GM12873 (cell line): ENCODE data around the gene CRABP2.

Experiments
- CTCF ChIP-seq: IDR thresholded peaks from 2 replicates; pipeline ENCODE4 v1.5.1; 2012; ENCODE audit warnings: low read depth, mild to moderate bottlenecking, moderate library complexity, low read length, control low read depth; ENCODE audit not compliant: insufficient read depth; ENCODE audit errors: missing control alignments

Gene CRABP2

GRCh38 chr1:156659661-156659987 is 45.8 kb downstream of the CRABP2 start:
- no peak for TF ChIP-seq CTCF

DNA sequence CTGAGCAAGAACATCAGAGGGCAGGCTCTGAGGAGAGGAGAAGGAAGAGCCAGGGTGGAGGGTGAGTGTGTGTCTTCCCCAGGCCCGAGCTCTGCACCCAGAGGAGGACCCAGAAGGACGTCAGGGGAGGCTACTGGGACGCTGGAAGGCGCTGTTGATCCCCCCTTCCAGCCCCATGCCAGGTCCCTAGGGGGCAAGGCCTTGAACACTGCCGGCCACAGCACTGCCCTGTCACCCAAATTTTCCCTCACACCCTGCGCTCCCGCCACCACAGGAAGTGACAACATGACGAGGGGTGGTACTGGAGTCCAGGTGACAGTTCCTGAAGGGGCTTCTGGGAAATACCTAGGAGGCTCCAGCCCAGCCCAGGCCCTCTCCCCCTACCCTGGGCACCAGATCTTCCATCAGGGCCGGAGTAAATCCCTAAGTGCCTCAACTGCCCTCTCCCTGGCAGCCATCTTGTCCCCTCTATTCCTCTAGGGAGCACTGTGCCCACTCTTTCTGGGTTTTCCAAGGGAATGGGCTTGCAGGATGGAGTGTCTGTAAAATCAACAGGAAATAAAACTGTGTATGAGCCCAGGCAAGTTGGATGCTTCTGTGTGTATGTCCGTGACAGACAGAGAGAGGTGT is 46.3 kb downstream of the CRABP2 start:
- TF ChIP-seq CTCF: no peak

DNA sequence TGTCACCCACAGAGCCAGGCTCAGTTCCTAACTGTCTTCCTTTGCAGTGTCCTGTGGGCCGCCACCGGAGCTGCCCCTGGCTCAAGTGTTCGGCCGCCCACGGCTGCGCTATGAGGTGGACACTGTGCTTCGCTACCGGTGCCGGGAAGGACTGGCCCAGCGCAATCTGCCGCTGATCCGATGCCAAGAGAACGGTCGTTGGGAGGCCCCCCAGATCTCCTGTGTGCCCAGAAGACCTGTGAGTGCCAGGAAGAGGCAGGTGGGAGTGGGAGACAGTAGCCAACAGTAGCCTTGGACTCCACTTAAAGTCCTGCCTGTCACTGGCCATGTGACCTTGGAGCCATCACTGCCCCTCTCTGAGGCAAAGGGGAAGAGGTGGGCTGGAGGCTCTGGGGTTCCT is 46.9 kb downstream of the CRABP2 start:
- no peak for TF ChIP-seq CTCF

DNA sequence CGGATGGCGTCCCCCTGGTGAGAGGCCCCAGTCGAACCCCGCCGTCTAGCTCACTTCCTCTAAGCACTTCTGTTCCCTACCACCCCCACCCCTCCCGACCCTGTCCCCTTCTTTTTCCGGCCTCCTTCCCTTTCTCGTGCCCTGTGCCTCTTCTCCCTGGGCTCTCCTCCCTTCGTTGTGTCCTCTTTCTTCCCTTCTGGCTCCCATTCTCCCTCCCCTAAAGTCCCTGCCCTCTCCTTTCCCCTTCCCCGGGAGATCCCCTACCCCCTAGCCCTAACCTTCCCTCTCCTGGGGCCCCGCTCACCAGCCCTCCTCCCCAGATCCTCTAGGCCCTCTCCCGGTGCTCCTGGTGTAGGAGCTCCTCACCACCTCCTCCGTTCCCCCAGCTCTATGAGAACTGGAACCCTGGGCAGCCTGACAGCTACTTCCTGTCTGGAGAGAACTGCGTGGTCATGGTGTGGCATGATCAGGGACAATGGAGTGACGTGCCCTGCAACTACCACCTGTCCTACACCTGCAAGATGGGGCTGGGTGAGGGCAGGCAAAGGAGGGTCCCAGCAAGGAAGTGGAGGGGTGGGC is 47.6 kb downstream of the CRABP2 start:
- TF ChIP-seq CTCF: no peak

DNA sequence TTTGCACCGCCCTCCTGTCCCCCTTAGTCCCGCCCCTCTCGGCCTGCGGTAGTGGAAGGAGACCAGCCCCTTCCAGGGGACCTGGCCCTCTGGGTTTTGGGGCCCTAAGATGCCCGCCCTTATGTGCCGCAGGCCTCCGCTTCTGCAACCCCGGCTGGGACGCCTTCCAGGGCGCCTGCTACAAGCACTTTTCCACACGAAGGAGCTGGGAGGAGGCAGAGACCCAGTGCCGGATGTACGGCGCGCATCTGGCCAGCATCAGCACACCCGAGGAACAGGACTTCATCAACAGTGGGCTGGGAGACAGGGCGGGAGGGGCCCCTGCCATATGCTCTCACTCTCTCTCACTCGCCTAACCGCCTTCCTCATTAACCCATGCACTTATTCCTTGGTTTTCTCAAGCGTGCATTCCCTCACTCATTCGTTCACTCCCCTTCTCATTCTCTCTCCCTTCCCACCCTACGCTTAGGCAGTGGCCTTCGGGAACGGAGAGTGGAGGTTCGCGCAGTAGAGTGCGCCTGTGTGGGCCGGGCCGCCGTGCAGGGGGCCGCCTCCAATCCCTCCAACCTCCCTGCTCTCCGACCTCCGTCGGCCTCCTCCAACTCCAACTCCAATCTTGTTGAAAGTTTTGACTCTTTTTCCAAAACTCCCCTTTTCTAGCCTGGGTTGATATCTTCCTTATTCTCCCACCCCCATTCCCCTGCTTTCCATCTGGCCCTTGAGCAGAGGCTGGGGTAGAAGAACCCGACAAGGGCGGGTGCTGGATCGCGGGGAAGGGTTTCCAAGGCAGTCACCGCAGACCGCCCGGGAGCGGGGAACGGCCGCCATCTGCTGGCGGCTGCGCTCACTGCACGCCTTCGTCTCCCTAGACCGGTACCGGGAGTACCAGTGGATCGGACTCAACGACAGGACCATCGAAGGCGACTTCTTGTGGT is 48.3 kb downstream of the CRABP2 start:
- TF ChIP-seq CTCF: peak; percentile 100

DNA sequence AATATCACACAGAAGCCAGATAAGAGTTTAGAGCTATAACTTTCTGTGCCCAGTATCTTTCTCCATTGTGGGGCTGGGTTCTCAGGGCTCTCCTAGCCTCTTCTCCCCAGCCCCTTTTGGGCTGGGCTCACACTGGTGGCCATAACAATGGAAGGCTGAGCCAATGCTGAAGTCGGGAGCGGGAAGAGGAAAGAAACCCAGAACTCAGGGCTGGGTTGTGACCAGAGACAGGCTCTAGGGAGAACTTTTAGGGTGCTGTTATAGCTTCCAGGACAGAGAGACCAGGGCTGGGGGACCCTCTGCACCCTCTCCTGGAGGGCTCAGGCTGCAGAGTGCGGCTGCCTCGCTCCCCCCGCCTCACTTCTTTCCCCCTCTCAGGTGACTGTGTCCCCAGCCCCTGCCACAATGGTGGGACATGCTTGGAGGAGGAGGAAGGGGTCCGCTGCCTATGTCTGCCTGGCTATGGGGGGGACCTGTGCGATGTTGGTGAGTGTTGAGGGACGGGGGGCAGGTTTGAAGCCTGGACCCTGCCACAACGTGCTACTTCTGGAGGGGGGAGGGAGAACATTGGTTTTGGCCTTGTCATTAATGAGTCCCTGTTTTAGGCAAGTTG is 49.4 kb downstream of the CRABP2 start:
- TF ChIP-seq CTCF: no peak
